GM18873 (cell line): Measurements from ENCODE around the gene RNFT1.
"Not testable (repeated sequence)": the region's sequence is repeated elsewhere in the genome, so short reads cannot be mapped to it uniquely, and the experiment has no call there.

Experiments
- ATAC-seq: cut with Tn5 transposase; IDR thresholded peaks from one replicate; pipeline ENCODE4 v1.9.1; 2021; ENCODE audit warnings: mild to moderate bottlenecking, moderate library complexity, moderate number of reproducible peaks; ENCODE audit not compliant: unreplicated experiment, low FRiP score

The RNFT1 gene

DNA sequence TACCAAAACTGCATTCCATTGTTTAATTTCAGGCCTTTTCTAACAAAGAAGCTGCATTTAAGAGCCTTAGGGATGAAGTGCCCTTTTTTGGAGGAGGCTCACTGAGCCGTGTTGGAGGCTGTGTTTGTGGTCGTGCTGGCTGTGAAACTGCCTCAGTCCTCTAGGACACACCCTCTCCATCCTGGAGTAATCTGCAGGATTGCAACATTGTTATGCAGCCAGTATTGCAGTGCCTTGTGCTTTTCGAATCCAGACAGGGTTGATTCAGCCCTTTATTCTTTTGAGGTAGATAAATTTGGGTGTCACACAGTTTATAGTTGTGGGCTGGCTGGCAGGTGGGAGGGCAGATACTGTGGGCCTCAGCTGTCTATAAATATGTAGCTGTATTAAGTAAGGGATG lies 33.8 kb downstream of the RNFT1 start:
- ATAC-seq, result not testable (repeated sequence)

DNA sequence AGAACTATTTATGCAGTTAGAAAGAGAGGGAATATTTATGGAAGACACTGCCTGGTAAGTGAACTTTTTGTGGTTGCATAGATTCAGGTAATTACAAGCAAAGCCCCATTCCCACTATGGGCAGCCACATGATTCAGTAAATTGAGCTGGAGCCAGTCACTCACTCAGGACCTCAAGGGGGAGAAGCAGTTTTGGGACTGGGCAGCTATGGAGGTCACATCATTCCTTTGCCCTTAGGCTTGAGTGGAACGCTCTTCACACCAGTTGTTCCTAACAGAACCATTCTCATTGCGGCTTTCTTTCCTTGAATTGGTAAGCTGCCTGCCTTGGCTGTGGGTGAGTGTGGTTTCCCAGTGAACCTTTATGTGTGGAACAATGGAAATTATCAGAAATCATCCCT lies 34.4 kb downstream of the RNFT1 start:
- not testable (repeated sequence) for ATAC-seq

DNA sequence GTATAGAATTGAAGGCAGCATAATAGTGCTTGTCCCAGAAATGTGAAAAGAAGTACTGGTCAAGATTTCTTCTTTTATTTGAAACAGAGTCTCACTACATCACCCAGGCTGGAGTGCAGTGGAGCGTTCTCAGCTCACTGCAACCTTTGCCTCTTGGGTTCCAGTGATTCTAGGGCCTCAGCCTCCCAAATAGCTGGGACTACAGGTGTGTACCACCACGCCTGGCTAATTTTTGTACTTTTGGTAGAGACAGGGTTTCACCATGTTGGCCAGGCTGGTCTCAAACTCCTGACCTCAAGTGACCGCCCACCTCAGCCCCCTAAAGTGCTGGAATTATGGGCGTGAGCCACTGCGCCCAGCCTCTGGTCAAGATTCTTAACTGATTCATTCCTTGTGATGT lies 43.9 kb downstream of the RNFT1 start:
- ATAC-seq, result not testable (repeated sequence)

DNA sequence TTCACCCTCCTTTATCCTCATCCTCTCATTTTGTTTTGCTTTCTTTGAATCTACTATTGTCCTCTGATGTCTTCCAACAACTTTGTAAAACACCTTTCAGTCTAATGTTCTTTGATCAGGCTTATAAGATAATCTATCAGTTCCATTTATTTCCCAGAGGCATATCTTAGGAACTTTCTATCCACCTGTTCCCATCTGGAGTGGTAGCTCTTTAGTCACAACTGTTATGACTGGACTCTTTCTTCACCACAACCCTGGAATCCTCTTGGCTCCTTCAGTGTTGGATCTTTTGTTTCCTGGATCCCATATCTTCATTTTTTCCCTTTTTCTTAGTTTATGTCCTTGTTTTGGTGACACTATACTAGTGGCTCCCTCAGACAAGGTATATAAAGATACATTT lies 48.1 kb downstream of the RNFT1 start:
- no peak for ATAC-seq

DNA sequence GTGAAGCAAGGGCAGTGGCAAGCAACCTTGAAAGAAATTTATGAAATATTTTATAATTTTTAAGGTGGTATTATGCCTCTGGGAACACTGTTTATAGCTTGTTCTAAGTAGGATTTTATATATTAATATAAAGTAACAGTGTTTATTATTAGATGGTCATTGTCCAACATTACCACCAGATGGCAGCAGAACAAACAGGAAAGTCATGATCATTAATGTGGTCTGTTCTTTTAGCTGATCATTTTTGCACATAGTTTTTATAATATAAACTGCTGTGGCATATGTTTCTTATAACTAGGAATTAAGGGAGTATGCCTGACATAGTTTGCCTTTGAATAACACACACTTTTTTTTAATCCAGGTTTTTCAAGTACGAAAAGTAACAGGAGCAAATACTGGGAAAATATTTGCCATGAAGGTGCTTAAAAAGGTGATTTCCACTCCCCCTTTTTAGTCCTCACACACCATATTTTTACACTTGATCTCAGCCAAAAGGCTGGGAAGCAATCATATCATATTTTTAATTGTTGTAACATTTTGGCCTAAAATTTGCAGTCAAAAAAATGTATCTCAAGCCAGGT lies 50.2 kb downstream of the RNFT1 start:
- no peak for ATAC-seq

DNA sequence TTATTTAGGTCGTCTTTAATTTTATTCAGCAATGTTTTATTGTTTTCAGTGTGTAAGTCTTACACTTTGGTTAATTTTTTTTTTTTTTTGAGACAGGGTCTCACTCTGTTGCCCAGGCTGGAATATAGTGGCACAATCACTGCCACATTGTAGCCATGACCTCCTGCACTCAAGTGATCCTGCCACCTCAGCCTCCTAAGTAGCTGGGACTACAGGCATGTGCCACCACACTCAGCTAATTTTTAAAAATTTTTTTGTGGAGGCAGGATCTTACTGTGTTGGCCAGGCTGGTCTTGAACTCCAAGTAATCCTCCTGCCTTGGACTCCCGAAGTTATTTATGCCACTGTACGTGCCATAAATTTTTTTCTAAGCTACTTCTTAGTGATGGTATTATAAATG lies 57.1 kb downstream of the RNFT1 start:
- no peak for ATAC-seq

DNA sequence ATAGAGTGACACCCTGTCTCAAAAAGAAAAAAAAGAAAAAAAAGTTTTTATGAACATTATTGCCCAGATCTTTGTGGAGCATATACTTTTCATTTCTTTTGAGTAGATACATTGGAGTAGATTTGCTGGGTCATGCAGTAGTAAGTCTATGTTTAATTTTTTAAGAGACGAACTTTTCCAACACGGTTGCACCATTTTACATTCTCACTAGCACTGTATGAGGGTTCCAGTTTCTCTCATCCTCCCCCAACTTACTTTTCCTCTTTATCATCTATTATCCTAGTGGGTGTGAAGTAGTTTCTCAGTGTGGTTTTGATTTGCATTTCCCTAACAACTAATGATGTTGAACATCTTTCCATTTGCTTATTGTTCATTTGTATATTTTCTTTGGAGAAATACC lies 61.1 kb downstream of the RNFT1 start:
- ATAC-seq, result no peak
